HG03139 (cell line): ENCODE results near the gene NALCN.
"Not testable (repeated sequence)": the region's sequence is repeated elsewhere in the genome, so short reads cannot be mapped to it uniquely, and the experiment has no call there.

Experiments
- ATAC-seq: cut with Tn5 transposase; IDR thresholded peaks from one replicate; pipeline ENCODE4 v1.9.1; 2021; ENCODE audit not compliant: unreplicated experiment

Gene NALCN

DNA sequence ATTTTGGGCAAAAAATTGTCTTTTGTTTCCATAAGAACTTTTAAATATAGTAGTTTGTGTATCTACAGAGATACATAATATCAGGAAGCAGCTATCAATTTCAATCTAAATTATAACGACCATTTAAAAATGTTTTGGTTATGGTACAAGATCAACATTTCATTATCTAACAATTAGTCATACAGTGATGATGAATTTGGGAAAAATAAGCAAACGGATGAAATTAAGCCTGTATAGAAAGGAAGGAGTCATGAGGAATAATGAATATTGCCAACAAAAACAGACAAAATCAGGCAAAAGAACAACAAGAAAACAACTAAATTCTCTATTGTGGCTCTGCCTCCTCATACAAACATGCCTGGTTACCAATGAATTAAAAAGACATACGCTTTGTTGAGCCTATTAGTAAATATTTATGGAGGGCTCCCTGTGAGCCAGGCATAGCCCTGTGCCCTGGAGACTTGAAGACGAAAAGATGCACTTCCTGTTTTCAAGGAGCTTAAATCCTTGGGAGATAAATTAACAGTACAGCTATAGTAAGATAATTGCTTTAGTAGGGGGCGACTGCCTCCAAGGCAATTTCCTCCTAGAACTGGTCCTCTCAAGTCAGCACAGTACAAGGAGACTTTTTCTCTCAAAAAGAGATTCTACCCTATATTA, 73.0 kb downstream of the NALCN start:
- no peak for ATAC-seq

- ATAC-seq = no peak
These were observed 74.8 kb downstream of the NALCN start for GRCh38 chr13:101341464-101341863.

- ATAC-seq = no peak
These were observed 77.1 kb downstream of the NALCN start for GRCh38 chr13:101339202-101339601.

GRCh38 chr13:101332583-101332982, 83.7 kb downstream of the NALCN start:
- ATAC-seq = no peak

DNA sequence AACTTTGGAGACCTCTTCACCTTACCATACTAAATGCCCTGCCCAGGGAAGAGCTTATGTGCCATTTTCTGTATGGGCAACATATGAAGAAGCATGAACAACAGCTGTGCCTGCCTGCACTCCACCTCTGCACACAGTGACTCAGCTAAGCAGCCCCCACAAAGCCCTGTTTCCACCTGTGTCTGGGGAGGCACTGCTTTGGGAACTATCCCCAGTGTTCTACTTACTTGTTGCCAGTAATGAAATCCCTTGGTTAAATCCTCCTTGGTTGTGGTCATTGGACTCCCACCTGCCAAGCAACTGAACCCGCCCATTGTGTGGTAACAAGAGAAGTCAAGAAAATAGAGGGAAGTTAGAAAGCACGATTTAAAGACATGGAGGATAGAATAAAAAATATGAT, 84.6 kb downstream of the NALCN start:
- ATAC-seq = no peak

DNA sequence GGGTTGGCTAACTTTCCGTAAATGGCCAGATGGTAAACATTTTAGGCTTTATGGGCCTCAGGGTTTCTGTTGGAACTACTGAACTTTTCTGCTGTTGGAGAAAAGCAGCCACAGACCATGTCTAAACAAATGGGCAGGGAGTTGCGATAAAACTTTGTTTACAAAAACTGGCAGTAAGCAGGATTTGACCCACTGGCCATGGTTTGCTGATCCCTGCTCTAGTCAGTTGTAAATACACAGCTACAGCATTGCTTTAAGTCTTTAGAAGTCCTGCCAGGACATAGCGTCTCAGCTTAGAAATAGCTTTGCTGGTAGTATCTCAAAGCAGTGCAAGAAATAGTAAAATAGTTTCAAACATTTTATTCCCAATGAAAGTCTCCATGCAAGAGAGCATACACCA, 88.4 kb downstream of the NALCN start:
- ATAC-seq = no peak

DNA sequence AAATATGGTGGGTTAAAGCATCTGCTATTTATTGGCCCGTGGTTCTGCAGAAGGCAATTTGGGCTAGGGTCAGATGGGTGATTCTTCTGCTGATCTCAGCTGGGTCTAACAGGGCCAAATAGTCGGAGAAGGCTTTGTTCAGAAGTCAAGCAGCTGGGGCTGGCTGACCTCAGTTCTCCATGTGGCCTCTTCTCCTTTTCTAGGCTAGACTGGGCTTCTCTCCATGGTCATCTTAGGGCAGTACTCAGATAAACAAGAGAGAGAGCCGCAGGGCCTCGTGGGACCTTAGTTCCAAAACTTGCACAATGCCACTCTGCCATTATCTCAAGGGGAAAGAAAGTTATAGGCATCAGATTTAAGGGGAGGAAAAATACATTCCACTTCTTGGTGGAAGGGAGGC, 89.6 kb downstream of the NALCN start:
- no peak for ATAC-seq

DNA sequence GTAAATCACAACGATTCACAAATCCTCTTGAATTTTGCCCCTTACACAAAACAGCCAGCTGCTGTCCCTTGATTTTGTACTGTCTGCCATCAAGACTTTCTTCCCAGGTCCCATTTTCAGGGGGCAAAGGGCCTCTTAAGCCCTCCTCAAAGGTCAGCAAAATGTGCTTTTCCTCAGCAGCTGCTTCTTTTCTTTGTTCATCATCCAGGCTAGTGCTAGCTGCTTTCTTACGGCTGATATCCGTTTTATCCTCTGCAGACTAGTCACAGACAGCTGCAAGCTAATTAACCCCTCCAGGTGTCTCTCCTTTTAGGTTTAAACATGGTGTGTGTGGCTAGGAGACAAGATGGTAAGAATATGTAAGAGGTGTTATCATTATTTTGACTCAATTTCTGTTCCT, 90.9 kb downstream of the NALCN start:
- no peak for ATAC-seq

- no peak for ATAC-seq
These were observed 92.7 kb downstream of the NALCN start for GRCh38 chr13:101323601-101324000.

DNA sequence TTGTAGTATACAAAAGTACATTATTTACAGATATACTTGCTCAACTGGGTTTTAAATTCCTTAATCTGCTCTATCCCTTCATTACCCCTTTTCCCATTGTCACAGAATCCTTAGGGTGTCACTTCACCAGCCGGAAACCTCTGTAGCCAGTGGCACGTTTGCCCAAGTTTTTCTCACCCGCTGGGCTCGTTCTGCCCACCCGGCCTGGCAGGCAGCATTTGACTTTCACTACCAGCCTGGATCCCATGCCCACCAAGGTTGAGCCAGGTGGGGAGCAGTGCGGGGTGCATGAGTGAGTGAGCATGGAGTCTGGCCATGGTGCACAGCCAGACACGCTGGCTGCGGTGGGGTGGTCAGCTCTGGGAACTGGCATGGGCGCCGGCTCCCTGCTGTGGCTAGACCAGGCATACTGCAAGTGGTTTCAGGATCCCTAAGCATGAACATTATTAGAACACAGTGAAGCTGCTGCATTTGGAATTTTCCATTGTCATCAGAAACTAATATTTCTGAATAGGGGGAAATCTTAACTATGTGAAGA, 98.3 kb downstream of the NALCN start:
- ATAC-seq = no peak

DNA sequence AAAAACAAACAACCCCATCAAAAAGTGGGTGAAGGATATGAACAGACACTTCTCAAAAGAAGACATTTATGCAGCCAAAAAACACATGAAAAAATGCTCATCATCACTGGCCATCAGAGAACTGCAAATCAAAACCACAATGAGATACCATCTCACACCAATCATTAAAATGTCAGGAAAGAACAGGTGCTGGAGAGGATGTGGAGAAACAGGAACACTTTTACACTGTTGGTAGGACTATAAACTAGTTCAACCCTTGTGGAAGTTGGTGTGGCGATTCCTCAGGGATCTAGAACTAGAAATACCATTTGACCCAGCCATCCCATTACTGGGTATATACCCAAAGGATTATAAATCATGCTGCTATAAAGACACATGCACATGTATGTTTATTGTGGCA, 102.8 kb downstream of the NALCN start:
- ATAC-seq = not testable (repeated sequence)

- no peak for ATAC-seq
These were observed 107.2 kb downstream of the NALCN start for GRCh38 chr13:101309014-101309619.

- ATAC-seq = no peak
These were observed 107.9 kb downstream of the NALCN start for GRCh38 chr13:101308247-101309013.

DNA sequence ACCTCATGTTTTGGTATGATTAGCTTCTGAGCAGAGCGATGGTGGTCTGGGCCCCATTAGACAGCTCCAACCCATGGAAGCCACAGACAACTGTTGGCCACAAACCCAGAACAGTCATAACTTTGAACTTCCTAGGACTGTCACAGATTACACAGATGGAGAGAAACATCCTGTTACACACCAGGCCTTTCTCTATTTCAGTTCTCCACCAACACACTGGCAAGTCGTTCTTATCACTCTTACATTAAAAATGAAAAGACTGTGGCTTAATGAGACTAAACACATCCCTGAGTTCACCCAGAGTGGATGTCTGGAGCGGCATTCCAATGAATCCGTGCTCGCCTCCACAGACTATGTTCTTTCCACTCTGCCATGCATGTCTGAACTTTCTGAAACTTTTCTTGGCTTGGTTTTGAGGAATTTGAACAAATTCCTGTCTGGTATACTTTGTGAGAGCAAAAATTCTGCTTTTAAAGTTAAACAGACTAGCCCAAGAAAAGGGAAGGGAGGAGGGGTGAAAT, 109.1 kb downstream of the NALCN start:
- ATAC-seq = no peak

DNA sequence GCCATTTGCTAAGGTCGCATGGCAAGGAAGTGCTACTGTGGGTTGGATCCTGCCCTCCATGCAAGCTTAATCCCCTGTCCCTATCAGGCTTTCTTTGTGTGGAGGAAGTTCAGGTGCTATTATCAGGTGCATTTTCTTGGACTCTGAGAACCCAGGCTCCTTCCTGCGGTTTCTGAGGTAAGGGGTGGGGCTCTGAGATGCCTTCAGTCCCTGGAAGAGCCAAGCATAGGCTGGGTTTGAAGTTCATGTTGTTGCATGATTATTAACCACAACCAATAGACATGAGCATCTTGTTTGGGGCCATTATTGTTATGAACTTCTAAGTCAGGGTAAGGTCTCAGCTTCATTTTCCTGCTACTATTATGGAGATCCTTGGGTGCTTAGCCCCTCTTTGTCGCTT, 109.5 kb downstream of the NALCN start:
- no peak for ATAC-seq

- no peak for ATAC-seq
These were observed 110.3 kb downstream of the NALCN start for GRCh38 chr13:101305981-101306411.

DNA sequence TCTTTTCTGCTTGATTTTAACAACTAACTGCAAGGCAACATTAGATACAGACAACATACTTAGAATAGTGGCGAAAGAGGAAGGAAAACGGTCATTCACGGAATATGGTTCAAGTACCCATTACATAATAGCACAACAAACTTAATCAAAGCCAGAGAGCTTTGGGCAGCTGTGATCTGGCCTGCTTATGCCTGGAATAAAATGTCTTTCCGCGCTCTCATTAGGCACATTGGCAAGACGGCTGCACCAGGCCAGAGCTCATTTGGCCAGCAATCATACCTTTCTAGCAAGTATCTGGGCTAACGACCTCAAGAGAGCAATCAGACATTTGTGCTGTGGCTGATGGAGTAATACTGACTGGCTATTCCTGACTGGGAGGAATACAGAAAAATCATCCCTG, 112.8 kb downstream of the NALCN start:
- ATAC-seq = no peak

GRCh38 chr13:101301053-101301452, 115.3 kb downstream of the NALCN start:
- no peak for ATAC-seq

DNA sequence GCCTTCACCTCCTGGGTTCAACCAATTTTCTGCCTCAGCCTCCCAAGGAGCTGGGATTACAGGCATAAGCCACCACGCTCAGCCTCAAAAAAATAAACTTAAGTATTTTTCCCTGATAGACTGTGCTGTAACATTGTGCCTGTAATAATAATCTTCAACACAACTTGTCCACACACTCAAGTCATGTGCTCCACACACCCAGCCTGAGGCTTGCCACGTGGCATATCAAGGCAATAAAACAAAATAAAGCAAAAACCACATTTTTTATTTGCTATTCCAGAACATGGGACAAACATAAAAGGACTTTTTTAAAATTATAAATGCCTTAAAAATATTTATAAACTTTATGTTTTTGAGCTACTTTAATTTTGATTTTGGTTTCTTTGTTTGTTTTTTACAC, 115.8 kb downstream of the NALCN start:
- ATAC-seq = no peak

- no peak for ATAC-seq
These were observed 117.8 kb downstream of the NALCN start for GRCh38 chr13:101298517-101298916.

DNA sequence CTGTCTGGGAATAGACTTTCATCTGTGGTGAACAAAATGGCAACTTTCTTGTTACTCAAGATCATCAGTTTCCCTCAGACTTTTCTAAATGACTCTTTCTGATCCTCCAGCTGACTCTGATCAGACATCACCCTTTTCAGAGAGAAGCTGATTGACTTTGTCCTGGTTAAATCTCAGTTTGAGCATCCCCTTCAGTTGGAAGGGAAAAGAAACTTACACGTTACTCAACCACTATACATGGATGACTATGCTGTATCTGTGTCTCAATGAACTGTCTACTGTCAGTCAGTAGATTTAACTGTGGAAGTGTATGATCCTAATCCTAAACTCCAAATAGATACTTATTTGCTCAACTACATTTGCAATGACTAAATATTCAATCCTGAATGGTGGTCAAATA, 118.5 kb downstream of the NALCN start:
- no peak for ATAC-seq

DNA sequence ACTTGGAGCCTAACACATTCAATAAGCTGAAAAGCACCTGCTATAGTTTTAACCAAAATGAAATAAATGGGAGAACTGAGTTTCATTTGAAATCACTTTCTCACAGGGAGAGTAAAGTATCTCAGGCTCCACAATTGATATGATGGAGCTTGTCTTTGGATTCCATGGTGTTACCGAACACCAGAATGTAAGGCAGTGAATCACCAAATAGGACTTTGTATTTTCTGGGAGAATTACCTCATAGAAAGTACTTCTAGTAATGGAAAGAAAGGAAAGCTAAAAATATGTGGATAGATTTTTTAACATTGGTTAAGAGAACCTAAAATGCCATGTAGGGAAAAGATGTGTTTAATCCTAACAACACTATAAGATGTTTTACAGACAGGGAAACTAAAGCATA, 123.6 kb downstream of the NALCN start:
- ATAC-seq = no peak
